ENCODE data around the gene GDF10. TPM values are rescaled to one million over a fixed set of nuclear protein-coding genes. Genes with fewer than 3 reads are reported as not detected.

The GDF10 gene
- total RNA-seq, 2 experiments from 2014 or later: 1.4 to 1.5 TPM

DNA sequence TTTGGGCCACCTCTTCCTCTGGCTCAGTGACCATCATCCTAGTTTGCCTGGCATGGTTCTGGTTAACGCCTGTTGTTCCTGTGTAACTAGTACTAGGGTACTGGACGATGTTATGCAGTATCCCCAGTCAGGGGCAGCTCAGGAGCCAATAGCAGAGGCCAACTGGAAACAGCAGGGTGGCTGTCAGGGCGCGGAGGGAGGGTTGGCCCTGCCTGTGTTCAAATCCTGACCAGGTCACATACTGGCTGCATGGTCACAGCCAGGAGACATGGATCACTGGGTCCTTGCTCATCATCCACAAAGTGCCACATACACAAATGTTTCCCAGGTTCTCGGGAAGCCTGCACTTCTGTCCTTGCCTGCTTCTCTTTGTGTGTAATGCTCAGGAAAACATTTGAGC, 35.9 kb downstream of the GDF10 start:
- no peaks in the 10 kb centered on the region for H3K4me1 Mint-ChIP-seq (ENCODE audit: low read depth)
- no peak for ATAC-seq
- no peaks in the 10 kb centered on the region for H3K27me3 Mint-ChIP-seq
- intact Hi-C loops (cut with micrococcal nuclease): no loop called here
- H3K4me3 Mint-ChIP-seq: no peak overlapping the region
- TF ChIP-seq, protein P1, sequence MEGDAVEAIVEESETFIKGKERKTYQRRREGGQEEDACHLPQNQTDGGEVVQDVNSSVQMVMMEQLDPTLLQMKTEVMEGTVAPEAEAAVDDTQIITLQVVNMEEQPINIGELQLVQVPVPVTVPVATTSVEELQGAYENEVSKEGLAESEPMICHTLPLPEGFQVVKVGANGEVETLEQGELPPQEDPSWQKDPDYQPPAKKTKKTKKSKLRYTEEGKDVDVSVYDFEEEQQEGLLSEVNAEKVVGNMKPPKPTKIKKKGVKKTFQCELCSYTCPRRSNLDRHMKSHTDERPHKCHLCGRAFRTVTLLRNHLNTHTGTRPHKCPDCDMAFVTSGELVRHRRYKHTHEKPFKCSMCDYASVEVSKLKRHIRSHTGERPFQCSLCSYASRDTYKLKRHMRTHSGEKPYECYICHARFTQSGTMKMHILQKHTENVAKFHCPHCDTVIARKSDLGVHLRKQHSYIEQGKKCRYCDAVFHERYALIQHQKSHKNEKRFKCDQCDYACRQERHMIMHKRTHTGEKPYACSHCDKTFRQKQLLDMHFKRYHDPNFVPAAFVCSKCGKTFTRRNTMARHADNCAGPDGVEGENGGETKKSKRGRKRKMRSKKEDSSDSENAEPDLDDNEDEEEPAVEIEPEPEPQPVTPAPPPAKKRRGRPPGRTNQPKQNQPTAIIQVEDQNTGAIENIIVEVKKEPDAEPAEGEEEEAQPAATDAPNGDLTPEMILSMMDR (IDR thresholded peaks at IDR 0.05): no peak
- no peak for DNase-seq
- ChIA-PET CTCF (interaction anchor here (1.0 kb wide), 1 partner anchor 311 kb away, joined by 3 read pairs; no protein-coding TSS in a partner anchor), POLR2A (no interaction called here)
- H3K36me3 Mint-ChIP-seq (ENCODE audit: low read depth): no peaks in the 10 kb centered on the region
- H3K27ac Mint-ChIP-seq: no peak overlapping the region
- H3K9me3 Mint-ChIP-seq: no peaks in the 10 kb centered on the region

DNA sequence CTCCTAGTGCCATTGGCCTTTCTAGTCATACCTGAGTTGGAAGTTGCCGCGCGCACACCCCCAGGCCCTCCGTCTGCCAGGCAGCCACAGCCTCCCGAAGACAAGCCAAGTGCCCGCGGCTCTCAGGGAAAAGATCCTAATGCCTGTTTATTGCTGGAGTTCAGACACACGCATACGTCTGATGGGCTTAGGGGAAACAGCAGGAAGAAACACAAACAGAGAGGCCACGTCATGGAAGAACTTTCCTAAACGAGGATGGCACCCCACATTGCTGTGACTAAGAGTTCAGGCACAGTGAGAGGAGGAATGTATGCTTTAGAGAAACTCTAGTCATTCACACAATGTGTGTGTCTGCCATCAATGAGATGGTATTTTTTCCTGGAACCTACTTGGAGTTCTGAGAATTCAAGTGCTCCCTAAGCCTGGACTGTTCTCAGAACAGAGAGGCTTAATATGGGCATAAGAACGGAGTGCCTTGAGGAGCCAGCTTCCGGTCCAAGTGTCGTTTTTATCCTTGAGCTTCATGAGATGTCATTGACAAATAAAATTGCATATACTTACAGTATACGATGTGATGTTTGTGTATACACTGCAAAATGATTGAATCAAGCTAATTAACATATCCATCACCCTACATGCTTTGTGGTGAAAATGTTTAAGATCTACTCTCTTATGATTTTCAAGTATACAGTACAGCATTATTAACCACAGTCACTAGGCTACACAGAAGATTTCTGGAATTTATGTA, 36.6 kb downstream of the GDF10 start:
- Mint-ChIP-seq H3K36me3 (ENCODE audit: low read depth) (no peaks in the 10 kb centered on the region), H3K9me3 (no peaks in the 10 kb centered on the region), H3K4me3 (no peak overlapping the region), H3K4me1 (ENCODE audit: low read depth) (no peaks in the 10 kb centered on the region), H3K27me3 (no peaks in the 10 kb centered on the region), H3K27ac (no peak overlapping the region)
- ChIA-PET CTCF (interaction anchor here (1.5 kb wide), 1 partner anchor 311 kb away, joined by 4 read pairs; no protein-coding TSS in a partner anchor), POLR2A (no interaction called here)
- intact Hi-C loops (cut with micrococcal nuclease): no loop called here
- DNase-seq (no peak), ATAC-seq (no peak)
- TF ChIP-seq, protein P1 (IDR thresholded peaks at IDR 0.05): no peak

DNA sequence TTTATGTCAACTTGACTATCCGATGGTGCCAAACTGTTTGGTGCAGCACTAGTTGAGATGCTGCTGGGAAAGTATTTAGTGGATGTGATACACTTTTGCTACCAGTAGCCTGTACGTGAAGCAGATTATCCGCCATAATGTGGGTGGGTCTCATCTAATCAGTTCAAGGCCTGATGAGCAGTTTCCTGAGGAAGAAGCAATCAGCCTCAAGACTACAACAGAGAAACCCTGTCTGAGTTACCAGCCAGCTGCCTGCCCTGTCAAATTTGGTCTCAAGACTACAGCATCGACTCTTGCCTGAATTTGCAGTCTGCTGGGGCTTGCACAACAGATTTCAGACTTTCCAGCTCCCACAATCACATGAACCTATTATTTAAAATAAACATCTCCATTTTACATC, 37.3 kb downstream of the GDF10 start:
- Mint-ChIP-seq H3K36me3 (ENCODE audit: low read depth) (no peaks in the 10 kb centered on the region), H3K27ac (no peak overlapping the region), H3K4me1 (ENCODE audit: low read depth) (no peaks in the 10 kb centered on the region), H3K4me3 (no peak overlapping the region), H3K27me3 (no peaks in the 10 kb centered on the region), H3K9me3 (no peaks in the 10 kb centered on the region)
- ChIA-PET POLR2A (no interaction called here), CTCF (interaction anchor here (1.5 kb wide), 1 partner anchor 312 kb away, joined by 4 read pairs; no protein-coding TSS in a partner anchor)
- ATAC-seq (no peak), DNase-seq (no peak)
- TF ChIP-seq, protein P1 (IDR thresholded peaks at IDR 0.05): no peak
- intact Hi-C loops (cut with micrococcal nuclease): no loop called here

DNA sequence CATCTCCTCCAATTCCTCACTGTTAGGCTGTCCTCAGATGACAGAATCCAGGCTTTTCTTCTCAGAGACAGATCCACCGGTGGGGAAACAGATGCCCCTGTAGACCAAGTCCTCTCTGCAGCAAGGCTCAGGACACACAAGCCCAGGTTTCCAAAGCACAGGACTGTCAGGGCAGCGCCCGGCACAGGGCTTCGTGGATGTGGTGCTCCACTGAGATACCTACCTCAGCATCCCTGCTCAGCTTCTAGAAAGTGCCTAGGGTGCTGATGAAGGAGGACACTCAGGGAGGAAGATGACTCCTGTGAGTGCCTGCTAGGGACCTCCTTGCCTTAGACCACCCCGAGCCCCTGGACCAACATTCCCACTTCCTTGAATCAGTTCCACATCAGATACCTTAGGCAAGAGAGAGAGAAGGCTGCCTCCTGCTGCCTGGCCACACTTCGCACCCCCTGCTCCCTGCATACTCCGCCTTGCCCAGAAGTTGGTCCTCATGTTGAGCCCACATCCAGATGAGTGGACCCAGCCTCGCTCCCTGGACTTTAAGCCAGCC, 39.3 kb downstream of the GDF10 start:
- Mint-ChIP-seq H3K9me3 (no peaks in the 10 kb centered on the region), H3K36me3 (ENCODE audit: low read depth) (no peaks in the 10 kb centered on the region), H3K27me3 (peaks cover 1% of the 10 kb centered on the region), H3K27ac (no peak overlapping the region), H3K4me1 (ENCODE audit: low read depth) (no peaks in the 10 kb centered on the region), H3K4me3 (no peak overlapping the region)
- TF ChIP-seq, protein P1 (IDR thresholded peaks at IDR 0.05): no peak
- intact Hi-C loops (cut with micrococcal nuclease): no loop called here
- ATAC-seq (no peak), DNase-seq (no peak)
- POLR2A ChIA-PET: no interaction called here
- CTCF ChIA-PET: interaction anchor here (0.8 to 2.2 kb wide), 7 partner anchors 10 to 346 kb away, joined by 4 to 17 read pairs (median 6); no protein-coding TSS in a partner anchor
